Upper lobe of left lung (tissue), 6 donors: ENCODE results near the gene PIF1. TPM values are rescaled to one million over a fixed set of nuclear protein-coding genes. Genes with fewer than 3 reads are reported as not detected.

Source experiments
- ATAC-seq, 2 donors: fragments of 200-7000 bp; cut with Tn5 transposase; one replicate each; pipeline ENCODE4 v1.9.1; 2022; ENCODE audit warnings: mild to moderate bottlenecking in 2 of 2, moderate library complexity in 2 of 2; ENCODE audit not compliant: low FRiP score in 2 of 2
- DNase-seq, 2 donors: peaks; one replicate each; pipeline ENCODE4 v3.0.0-alpha.2; 2019 to 2020
- H3K27ac ChIP-seq, 4 donors: fragments of 200-600 bp; sonication (generic); one replicate each; pipeline ENCODE4 v1.5.1; 2016 to 2019
- H3K27me3 ChIP-seq, 4 donors: fragments of 200-600 bp; sonication (generic); one replicate each; pipeline ENCODE4 v1.5.1; 2017 to 2019
- H3K36me3 ChIP-seq, 4 donors: fragments of 200-600 bp; sonication (generic); one replicate each; pipeline ENCODE4 v1.5.1; 2016 to 2019
- H3K4me1 ChIP-seq, 4 donors: fragments of 200-600 bp; sonication (generic); one replicate each; pipeline ENCODE4 v1.5.1; 2018 to 2019
- H3K4me3 ChIP-seq, 4 donors: fragments of 200-600 bp; sonication (generic); one replicate each; pipeline ENCODE4 v1.5.1; 2017 to 2019; ENCODE audit warnings: mild to moderate bottlenecking in 2 of 4, moderate library complexity in 1 of 4
- H3K9me3 ChIP-seq, 4 donors: fragments of 200-600 bp; sonication (generic); one replicate each; pipeline ENCODE4 v1.5.1; 2018 to 2019
- CTCF ChIP-seq, 6 experiments: fragments of 450-650 bp in 4 of 6; fragments of 200-600 bp in 2 of 6; sonication (generic) in 2 of 6; IDR thresholded peaks; one replicate each; pipeline ENCODE4 v1.5.1; 2016 to 2019; ENCODE audit warnings: antibody characterized with exemption in 6 of 6
- EP300 ChIP-seq, 4 donors: sonication (generic); formaldehyde crosslinking; IDR thresholded peaks; one replicate each; pipeline ENCODE4 v1.5.1; 2017; ENCODE audit warnings: antibody characterized with exemption in 4 of 4, control low read depth in 2 of 4
- POLR2A ChIP-seq, 4 donors: fragments of 450-650 bp; IDR thresholded peaks; one replicate each; pipeline ENCODE4 v1.5.1; 2016 to 2017; ENCODE audit warnings: antibody characterized with exemption in 4 of 4, mild to moderate bottlenecking in 2 of 4
- POLR2AphosphoS5 ChIP-seq, 2 donors: sonication (generic); formaldehyde crosslinking; IDR thresholded peaks; one replicate each; pipeline ENCODE4 v1.5.1; 2017; ENCODE audit warnings: antibody characterized with exemption in 2 of 2
- WGBS, 2 donors: methylation state at CpG; one replicate each; pipeline ENCODE4 v1.1.5; 2017 to 2018; 5-methylcytosine and 5-hydroxymethylcytosine counted together
- total RNA-seq, 6 donors: library from RNA; depleted of rRNA in 4 of 6; stranded (reverse); fragments of >200 nt in 4 of 6; gene quantifications; one replicate each; pipeline versions ENCODE4 v1.1.0 to v1.2.1, GENCODE V29; 2016 to 2021
- donor health status: DM: no; HTN: no; CAD: no; lungs with moderate emphysema.
- donor health status: DM: no; HTN: yes; CAD: no; lungs with severe emphysema.

Gene PIF1
- total RNA-seq, 6 donors from 2014 or later, result 0.61 to 6.2 (median 1.1) TPM

DNA sequence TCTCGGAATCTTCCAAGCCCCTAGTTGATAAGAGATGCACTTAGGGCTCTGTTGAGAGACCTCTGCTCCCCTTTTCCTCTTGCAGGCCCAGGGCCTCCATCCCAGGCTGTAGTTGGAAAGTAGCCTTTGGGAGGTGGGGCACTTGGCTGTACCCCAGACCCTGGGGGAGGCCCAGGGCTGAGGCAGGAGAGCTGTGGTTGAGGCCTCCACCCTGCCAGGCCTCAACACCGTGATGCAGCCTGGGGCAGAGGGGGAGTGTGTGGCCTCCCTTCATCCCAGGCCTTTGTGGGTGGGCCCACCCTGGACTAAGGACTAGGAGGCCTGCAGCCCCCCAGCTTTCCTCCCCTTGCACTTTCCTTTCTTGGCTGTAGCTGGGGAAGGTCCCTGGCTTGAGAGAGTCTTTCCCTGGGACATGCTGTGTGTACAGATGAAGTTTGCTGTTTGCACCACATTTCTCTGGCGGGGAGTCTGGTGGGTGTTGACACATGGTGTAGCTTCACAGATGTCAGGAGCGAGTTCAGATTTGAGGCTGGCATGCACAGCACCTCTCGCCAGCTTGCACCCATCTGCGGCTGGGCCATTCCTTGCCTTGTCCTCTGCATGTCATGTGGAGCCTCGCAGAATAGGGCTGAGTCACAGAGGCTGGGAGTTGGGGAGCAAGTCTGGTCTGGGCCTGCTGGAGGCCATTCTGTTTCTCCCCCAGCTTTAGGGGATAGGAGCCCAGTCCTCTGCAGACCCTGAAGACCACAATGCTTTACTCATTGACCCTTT, 29.9 kb upstream of the PIF1 start:
- Histone ChIP-seq H3K27me3 (no peaks in the 10 kb centered on the region), H3K9me3 (no peaks in the 10 kb centered on the region), H3K4me1 (peaks cover 85 to 90% (median 88%) of the 10 kb centered on the region in 4 donors), H3K36me3 (peaks cover 12 to 57% (median 34%) of the 10 kb centered on the region in 4 donors), H3K4me3 (no peak overlapping the region), H3K27ac (peak overlapping the region; percentile 58 to 85 (median 70))
- peak in 1 of 2 donors; percentile 40 for DNase-seq
- TF ChIP-seq EP300 (IDR thresholded peaks at IDR 0.05) (no peak), POLR2AphosphoS5 (IDR thresholded peaks at IDR 0.05) (peak in 1 of 2 donors; percentile 22), CTCF (IDR thresholded peaks at IDR 0.05) (no peak)
- ATAC-seq, result peak in 1 of 2 donors; percentile 12
- 75 to 85% methylated on average over 5 to 6 of the region's 7 CpGs for WGBS, 2 donors

DNA sequence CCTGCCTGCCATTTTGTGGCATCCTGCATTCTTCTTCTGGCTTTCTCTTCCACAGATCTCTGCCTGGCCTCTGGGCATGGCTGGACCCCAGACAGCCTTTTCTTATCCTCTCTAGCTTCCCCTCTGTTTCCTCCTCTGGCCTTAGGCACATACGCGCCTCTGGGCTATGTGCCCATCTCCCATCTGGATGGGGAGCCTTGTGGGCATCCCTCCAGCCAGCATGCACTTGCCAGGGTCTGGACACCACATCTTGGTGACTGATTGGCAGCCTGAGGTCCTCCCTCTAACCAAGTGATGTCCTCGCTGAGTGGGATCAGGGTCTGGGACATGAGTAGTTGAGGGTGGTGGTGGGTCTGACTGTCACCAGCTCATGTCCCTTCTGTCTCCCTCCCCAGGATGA, 29.1 kb upstream of the PIF1 start:
- WGBS, 2 donors, result 62 to 78% methylated on average over 3 of the region's 3 CpGs

DNA sequence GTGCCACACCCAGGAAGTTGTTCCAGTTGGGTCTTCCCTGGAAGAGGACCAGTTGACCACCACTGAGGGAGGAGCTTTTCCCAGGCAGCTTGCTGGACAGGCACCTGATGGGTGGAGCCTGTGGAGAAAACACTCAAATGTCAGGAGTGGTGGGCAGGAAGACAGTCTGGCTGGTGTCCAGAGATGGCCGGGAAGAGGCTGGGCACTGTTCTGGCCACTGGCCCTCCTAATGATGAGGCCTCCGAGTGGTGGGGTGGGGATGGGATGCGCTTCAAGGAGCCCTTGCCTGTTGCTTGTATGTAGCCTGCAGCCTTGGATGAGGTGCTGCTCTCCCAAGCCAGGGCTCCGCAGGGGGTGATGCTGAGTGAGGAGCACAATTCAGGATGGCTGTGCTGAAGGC, 28.6 kb upstream of the PIF1 start:
- TF ChIP-seq EP300 (IDR thresholded peaks at IDR 0.05), result no peak
- TF ChIP-seq POLR2AphosphoS5 (IDR thresholded peaks at IDR 0.05), result peak; percentile 15 to 18
- WGBS, 2 donors, result 52 to 54% methylated on average over 4 of the region's 4 CpGs
- no peak for ATAC-seq
- Histone ChIP-seq H3K27me3 (no peaks in the 10 kb centered on the region), H3K27ac (peak overlapping the region; percentile 46 to 85 (median 64)), H3K36me3 (peaks cover 6 to 57% (median 35%) of the 10 kb centered on the region in 4 donors), H3K4me1 (peaks cover 80 to 92% (median 89%) of the 10 kb centered on the region in 4 donors), H3K4me3 (no peak overlapping the region), H3K9me3 (no peaks in the 10 kb centered on the region)
- peak in 1 of 2 donors; percentile 31 for DNase-seq

More for the DNA sequence above, 29.1 kb upstream of the PIF1 start:
- no peak for ATAC-seq
- Histone ChIP-seq H3K27me3 (no peaks in the 10 kb centered on the region), H3K9me3 (no peaks in the 10 kb centered on the region), H3K27ac (peak overlapping the region; percentile 46 to 85 (median 64)), H3K36me3 (peaks cover 4 to 57% (median 33%) of the 10 kb centered on the region in 4 donors), H3K4me3 (no peak overlapping the region), H3K4me1 (peaks cover 85 to 95% (median 92%) of the 10 kb centered on the region in 4 donors)
- TF ChIP-seq POLR2A (IDR thresholded peaks at IDR 0.05), result no peak
- no peak for DNase-seq

DNA sequence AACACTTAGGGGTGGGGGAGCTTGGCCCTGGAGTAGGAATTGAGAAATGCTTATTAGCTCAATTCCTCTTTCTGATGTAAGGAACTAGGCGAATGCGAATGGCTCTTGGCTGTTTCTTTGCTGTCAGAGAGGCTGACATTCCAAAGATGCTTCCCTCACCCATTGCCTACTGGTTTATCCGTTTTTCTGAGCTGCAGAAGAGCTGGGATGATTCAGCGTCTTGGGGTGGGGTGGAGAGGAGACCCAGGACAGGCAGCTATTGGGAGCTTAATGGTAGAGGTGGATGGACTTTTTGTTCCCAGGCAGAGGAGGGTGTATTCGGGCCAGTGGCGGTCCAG, 26.0 kb upstream of the PIF1 start:
- no peak overlapping the region for H3K4me3 ChIP-seq
- WGBS, 2 donors, result 50 to 62% methylated on average over 6 of the region's 6 CpGs
- H3K4me1 ChIP-seq, result peaks cover 80 to 87% (median 86%) of the 10 kb centered on the region in 4 donors
- H3K9me3 ChIP-seq, result no peaks in the 10 kb centered on the region
- H3K27me3 ChIP-seq, result no peaks in the 10 kb centered on the region
- peak overlapping the region; percentile 36 to 68 (median 58) for H3K27ac ChIP-seq
- ATAC-seq (peak; percentile 57 to 89), DNase-seq (peak in 1 of 2 donors; percentile 51)
- TF ChIP-seq EP300 (IDR thresholded peaks at IDR 0.05), result no peak
- TF ChIP-seq CTCF (IDR thresholded peaks at IDR 0.05), result no peak
- no peak for TF ChIP-seq POLR2A (IDR thresholded peaks at IDR 0.05)
- peak in 1 of 2 donors; percentile 71 for TF ChIP-seq POLR2AphosphoS5 (IDR thresholded peaks at IDR 0.05)
- peaks cover 6 to 72% (median 41%) of the 10 kb centered on the region in 4 donors for H3K36me3 ChIP-seq

DNA sequence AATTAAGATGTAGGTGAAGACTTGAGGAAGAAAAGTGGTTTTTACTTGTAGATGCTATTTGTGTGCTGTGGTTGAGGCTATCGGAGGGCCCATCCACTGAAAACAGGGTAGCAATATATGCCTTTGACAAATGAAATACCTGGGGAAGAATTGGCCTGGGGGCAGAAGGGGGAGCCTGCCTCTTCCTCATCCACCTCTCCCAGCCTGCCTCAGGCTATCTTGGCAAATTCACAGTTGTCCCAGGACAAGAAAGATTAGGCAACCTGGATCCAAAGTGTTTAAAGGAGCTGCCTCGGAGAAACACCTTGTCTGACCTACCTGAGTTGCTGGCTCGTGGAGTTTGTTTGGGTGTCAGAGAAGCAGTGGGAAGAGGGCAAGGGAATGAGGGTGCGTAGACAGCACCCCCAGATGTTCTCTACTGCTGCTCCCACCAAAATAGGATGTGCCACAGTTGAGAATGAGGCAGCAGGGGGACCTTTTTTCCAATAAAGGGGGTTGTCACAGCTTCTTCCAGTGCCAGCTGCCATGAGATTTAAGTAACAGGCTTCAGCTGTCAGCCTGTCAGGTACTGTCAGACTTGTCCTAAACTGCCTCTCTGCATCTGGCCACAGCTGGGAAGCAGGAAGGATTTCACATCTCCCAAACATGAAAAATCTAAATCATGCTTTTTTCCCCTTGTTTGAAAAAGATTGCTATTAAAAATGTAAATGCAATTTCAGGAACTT, 25.5 kb upstream of the PIF1 start:
- Histone ChIP-seq H3K36me3 (peaks cover 6 to 68% (median 40%) of the 10 kb centered on the region in 4 donors), H3K27me3 (no peaks in the 10 kb centered on the region), H3K9me3 (no peaks in the 10 kb centered on the region), H3K27ac (peak overlapping the region; percentile 39 to 68 (median 58)), H3K4me1 (peaks cover 80 to 87% (median 86%) of the 10 kb centered on the region in 4 donors), H3K4me3 (no peak overlapping the region)
- ATAC-seq, result no peak
- 63 to 68% methylated on average over 4 of the region's 4 CpGs for WGBS, 2 donors
- no peak for TF ChIP-seq CTCF (IDR thresholded peaks at IDR 0.05)
- TF ChIP-seq POLR2AphosphoS5 (IDR thresholded peaks at IDR 0.05), result peak in 1 of 2 donors; percentile 40
- no peak for TF ChIP-seq POLR2A (IDR thresholded peaks at IDR 0.05)
- TF ChIP-seq EP300 (IDR thresholded peaks at IDR 0.05), result no peak
- no peak for DNase-seq
